Suppressor macrophage (primary cell): ENCODE measurements around the gene EEA1.

Source experiments
- DNase-seq, 4 experiments: peaks; one replicate each; pipeline ENCODE4 v3.0.0-alpha.2; 2020 to 2022

Gene EEA1

DNA sequence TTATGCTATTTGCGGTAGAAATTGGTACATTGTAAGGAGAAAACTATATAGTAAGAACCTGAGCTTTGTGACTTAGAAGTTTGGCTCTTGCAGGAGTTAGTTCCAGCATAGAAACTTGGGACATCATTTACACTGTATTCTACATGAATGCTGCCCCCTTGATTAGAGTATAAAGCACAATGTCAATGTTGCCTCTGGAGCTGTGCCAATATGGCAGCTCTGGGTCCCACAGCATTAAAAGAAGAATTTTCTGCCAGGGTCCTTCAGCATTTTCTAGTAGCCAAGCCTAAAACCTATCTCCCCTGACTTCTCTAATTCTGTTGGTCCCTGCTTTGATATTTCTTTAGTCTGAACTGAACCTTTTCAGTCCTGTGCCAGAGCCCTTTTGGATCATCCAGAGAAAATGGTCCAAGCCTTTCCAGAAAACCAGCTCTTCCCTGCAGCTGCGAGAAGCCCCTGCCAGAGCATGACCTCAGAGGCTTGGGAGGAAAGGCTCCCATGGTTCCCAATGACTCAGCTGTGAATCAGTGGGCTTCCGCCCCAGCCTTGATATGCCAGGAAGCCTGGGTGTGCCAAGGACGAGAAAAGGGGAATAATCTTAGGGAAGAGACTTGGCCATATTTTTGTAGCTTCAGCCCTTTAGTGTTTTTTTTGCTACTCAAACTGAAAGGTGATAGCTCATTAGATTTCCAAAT, 183.1 kb downstream of the EEA1 start:
- peak in 3 of 4 experiments; percentile 4 to 20 (median 12) for DNase-seq

DNA sequence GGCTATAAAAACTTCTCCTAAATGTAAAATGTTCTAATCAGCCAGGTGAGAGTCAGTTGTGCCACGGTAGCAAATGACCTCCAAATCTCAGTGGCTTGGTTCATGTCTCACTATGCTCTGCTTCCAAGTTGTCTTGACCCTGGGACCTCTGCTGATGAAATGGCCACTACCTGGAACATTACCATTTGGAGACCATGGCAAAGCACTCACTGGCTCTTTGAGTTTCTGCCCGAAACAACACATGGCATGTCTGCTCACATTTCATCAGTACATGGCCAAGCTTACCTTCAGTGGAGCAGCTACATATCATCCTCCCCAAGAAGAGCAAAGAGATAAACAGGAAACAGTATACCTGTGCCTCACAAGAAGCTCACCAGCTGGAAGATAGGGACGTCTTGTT, 186.1 kb downstream of the EEA1 start:
- DNase-seq, result no peak

DNA sequence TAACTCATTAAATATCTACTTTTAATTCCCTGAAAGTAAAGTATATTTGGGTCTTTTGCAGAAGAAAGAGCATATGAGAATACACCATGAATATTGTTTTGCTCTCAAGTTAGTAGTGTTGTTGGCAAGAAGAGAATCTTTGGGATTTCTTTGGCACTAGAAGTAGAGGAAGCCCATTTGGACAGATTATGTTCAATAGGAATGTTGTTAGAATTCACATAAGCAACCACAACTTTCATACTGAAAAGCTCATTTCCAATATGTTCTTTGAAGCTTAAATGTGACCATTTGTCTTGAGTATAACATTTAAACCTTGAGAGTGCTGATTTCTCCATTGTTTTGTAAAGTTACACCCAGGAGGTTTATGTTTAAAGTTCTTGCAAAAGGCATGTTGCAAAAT, 188.7 kb downstream of the EEA1 start:
- no peak for DNase-seq

DNA sequence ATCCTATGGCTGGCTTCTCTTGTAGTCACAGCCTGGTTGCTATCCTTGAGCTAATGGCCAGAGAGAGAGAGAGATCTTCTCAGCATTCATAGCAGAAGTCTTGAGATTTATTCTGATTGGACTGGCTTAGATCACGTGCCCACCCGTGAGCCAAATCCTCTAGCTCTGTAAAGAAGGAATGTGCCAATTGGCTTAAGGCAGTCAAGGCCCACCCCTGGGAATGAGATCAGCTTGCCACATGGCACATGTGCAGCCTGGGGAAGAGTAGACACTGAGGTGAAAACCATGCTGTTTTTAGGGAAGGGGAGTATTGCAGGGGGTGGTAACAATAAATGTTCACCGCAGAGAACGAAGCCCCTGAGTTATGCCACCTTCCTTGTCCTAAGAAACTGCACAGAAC, 190.0 kb downstream of the EEA1 start:
- no peak for DNase-seq

DNA sequence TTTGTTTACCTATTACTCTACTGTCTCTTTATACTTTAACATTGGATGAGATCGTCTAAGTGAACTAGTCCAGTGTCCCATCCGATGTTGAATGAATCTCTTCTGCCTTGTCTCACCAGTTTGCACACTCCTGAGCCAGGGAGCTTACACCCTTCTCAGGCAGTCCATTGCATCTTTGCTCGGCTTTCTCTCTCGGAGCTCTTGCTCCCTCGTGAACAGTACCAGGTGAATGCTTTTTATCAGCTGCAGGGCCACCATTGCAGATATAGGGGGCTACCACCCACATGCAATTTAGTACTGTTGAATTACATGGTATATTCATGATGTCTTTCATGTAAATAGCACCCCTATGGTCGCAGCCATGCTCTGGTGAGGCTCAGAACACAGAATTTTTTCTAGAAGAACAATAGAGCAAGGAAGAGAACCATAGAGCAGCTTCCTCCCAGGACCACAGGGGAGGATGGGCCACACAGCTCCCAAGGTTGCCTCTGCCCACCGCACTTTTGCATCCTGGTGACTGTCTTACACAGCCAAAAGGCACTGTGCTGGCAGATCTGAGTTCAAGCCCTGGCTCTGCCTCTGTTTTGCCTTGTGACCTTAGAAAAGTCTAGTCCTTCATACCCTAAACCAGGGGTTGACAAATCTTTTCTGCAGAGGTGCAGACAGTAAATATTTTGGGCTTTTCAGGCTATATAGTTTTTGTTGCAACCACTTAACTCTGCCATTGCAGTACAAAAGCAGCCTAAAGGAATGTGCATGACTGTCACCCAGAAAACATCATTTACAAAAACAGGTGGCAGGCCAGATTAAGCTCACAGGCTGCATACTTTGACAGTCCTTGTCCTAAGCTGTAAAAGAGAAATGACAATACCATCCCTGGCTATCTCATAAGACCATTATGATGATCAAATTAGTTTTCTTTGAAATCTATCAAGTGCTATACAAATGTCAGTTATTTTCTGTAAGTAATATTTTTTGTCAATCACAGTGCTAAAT, 190.9 kb downstream of the EEA1 start:
- DNase-seq, result no peak

DNA sequence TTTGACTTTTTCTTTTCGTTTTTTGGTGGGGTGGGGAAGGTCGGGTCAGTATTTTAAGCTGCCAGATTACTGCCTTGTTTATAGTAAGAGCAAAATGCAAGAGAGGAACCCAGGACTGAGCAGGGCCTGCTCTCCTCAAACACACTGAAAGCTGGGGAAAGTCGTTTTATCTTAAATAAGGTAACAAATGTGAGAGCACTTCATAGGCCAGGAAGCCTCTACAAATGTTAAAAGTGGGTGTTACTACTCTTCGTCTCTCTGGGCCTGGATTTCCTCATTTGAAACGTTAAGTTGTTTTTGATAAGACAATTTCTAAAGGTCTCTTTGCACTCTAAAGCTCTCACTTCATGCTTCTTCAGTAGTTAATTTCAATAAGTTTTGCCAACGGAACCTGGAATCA, 192.5 kb downstream of the EEA1 start:
- no peak for DNase-seq

DNA sequence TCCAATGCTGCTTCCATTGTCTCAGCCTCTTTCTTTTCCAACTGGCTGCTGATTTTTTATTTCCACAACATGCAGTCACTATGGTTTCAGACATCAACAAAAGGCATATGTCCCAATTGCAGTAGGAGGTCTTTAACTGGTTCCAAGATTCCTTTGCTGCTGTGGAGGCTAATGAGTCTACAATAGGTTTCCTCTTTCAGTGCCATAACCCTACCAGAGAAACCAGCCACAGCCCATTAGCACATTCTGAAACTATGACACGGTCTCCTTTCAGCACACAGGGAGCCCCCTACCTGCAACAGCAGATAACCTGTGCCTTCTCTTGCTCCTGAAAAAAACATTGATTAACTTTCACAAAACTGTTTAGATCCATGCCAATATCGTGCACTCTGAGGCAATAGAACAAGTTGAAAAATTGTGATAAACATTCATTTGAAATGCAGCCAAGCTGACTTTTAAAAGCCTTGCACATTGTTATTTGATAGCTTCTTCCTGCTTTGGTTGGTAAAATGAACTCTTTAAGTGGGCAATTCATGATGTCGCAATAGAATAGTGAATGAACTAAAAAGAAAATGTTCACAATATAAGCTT, 193.9 kb downstream of the EEA1 start:
- peak in 1 of 4 experiments; percentile 16 for DNase-seq

DNA sequence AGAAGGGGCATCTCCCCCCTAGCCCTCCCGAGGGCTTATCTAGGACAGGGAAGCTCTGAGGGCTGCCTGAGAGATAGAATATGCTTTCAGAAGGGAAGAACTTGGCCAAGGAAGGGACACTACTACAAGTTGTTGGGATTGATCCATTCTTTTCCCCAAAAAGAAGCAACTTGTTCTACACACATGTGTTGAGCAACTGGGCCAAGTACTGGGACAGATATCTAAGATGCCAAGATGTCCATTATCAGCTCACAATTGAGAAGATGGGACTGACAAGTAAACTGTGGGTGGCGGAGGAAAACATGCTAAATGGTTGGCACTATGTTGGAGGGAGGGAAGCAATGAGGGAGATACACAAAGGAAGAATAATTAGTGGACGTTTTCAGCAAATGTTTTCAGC, 195.4 kb downstream of the EEA1 start:
- no peak for DNase-seq

DNA sequence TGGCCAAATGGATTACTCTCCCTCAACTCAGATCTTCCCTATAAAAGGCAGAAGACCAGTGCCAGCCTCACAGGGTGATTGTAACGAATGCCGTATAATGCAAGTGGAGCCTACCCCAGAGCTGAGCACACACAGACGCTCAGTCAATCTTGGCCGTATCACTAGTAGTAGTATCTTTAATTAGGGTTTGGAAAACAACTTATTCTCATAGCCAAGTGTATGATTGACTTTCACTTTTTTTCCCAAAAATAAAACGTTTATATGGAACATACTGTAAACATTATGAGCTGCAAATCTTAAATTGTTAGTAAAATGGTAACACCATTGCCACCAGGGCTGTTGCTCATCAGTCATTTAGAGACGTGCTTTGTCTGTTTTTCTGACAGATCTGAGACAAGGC, 195.9 kb downstream of the EEA1 start:
- no peak for DNase-seq

DNA sequence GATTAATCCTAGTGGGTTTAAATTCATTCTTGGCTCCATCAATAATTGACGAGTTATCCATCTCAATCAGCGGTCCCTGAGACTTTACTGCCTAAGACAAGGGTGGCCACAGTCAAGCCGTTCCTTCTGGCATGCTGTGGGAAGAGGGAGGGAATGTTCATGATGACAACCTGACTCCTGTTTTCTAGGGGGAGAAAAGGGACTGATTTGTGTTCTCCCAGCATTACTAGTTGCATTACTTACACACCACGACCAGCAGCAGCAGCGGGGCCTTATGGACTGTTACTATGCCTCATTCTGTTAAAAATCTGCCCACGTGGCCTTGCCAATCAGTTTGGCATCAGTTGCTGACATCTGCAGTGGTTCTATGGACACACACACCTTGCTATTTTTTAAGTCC, 196.4 kb downstream of the EEA1 start:
- no peak for DNase-seq

DNA sequence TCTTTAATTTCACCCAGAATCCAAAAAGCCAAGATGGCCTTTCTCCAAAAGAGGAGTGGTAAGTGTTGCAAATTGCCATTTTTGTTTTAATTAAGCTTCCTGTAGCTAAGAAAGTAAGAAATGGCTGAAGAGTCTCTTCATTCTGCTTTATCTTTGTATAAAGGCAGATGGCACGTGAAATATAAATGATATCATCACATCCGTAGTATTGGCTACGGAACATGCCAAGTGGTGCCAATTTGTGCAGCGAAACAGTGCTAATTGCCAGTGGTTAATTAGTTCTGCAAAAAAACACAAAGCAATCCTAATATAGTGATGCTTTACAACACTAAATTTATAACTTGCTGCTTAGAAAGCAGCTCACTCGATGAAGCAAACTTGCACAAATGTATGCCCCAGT, 196.9 kb downstream of the EEA1 start:
- no peak for DNase-seq

DNA sequence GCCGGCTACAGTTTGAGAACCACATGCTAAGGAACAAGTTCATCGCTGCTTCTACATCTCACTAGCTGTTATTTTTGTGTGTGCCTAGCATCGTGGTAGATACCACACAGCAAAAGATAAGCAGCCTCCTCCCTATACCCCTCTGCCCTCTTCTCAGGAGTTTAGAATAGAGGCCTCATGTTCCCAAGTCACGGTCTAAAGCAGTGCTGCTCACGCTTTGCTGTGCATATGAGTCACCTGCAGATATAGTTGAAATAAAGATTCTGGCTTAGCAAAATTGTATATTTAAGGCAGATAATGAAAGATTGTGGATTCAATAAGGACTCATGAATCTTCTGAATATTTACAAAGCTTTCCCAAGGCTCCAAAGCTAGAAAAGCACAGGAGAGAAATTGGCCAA, 198.3 kb downstream of the EEA1 start:
- DNase-seq, result no peak

DNA sequence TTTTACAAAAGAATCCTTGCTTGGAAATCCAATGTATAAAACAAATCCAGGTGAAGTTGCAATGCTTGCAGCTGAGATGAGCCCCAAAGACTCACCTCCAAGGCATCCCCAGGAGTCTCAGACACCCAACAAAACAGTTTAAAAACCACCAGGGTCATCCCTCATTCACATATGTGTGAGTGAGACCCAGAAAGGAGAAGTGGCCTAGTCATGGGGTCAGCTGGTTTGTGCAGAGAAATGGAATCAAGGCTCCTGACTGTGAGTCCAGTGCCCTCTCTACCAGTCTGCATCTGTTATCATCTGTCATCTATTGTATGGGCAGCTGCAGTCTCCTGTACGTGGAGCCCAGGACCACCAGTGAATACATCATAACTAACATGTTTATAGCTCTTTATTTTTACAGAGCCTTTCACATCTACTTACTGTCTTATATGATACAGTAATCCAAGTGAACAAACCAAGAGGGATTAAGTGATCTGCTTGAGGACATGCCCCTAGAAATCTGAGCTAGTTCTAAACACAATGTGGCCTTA, 199.3 kb downstream of the EEA1 start:
- DNase-seq, result peak; percentile 49 to 66 (median 60)

DNA sequence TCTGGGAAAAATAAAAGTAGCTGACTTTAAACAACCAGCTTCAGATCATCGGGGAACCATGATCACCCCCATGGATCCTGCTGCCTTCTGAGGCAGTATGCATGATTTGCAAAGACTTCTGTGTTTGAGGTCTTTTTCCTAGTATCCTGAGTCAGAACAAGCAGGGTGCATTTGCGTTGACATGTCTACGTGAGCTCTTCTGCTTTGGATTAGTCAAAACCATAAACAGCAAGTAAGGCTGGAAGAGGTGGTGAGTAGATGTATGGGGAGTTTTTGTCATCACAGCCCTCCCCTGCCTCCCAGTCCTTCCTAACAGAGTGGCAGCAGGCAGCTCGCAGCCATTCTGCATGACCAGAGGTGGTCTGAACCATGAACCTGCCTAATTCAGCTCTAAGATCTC, 202.2 kb downstream of the EEA1 start:
- DNase-seq, result no peak

DNA sequence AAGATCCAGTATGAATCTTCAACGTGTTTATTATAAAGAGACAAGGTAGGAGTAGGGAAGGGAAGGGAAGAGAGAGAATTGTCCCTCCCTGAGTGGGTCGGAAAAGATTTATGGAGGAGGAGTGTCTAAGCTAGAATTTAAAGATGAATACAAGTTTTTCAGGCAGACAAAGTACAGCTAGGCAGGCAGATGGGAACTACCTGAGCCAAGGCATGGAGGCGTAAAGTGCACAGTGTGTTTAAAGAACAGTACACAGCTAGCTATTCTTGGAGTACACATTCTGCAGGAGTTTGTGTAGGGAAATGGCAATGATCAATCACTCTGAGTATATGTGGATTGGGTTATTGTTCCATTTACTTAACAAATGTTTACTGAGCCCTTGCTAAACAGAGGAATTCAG, 206.2 kb downstream of the EEA1 start:
- no peak for DNase-seq

DNA sequence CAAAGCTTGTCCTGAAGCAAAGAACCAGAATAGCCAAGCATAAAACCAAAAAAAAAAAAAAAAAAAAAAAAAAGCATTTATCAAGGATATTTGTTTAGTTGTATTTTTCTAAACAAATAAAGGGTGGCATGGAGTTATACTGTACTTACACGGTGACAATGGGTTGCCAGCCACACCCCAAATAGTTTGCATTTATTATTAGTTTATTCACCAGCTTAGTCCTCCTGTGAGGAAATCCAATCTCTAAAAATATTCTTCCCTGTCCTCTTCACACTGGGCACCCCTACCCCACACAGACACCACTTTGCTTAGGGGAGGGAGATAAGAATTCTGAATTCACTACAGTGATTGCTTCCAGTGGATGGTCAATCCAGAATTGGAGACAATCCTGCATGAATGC, 207.4 kb downstream of the EEA1 start:
- no peak for DNase-seq

DNA sequence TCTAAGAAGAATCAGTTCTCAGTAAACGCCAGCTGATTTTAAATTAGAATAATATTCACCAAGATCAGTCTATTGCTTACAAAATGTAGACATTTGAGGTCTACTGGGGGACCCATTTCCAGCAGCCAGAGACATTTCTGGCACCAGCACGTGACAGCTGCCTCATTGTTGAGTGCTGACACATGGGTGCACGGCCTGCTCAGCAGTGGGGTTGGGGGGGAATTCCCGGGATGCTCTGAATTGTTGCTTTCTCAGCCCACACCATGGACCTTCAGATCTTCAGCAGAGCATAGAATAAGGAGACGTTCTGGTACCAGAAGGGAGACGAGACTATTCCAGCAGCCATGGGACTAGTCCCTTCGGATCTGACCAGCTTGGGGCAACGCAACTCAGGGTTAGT, 208.0 kb downstream of the EEA1 start:
- DNase-seq, result no peak
